ELR (cell line): ENCODE data around the gene ERMAP.
A peak's percentile ranks its signal among the peaks of the same experiment; 100 is the strongest.
"Not testable (repeated sequence)": the region's sequence is repeated elsewhere in the genome, so short reads cannot be mapped to it uniquely, and the experiment has no call there.

Source experiments
- DNase-seq: peaks from one replicate; pipeline ENCODE4 v3.0.0-alpha.2; 2015; ENCODE audit warnings: low read depth

ERMAP gene

DNA sequence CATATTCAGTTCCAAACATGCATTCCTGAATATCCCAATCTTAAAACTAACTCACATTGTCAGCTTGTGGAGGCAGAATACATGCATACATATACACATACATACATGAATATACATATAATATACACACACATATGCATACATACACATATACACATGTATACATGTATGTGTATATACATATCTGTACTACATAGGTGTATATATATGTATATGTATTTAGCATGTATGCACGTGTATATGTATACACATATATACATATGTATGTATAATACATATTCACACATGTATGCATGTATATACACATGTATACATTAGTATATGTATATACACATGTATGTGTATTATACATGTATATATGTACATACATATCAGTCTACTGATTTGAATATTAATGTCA, 28.3 kb downstream of the ERMAP start:
- no peak for DNase-seq

DNA sequence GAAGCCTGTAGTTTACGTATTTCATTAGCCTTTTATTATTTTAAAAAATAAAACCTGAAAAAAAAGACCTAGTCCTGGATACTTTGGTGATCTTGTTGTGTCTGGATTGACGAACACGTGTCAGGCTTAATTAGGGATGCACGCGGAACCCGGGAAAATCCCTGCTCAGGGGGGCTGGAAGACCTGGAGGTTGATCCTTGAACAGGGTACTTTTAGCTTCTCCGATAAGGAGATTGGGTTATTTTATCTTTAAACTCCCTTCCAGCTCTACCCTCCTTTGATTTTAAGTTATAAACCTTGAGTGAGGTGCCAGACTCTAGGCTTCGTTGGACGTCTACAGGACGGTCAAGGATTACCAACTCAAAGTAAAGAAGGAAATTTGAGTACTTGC, 28.9 kb downstream of the ERMAP start:
- DNase-seq: no peak

GRCh38 chr1:42846257-42847110, 29.6 kb downstream of the ERMAP start, which contains the start of gene ZNF691:
TSS of gene ZNF691 (plus strand) at chr1:42846613. CDS start at chr1:42849659, 3,046 bp downstream.
- peak; percentile 98 for DNase-seq

DNA sequence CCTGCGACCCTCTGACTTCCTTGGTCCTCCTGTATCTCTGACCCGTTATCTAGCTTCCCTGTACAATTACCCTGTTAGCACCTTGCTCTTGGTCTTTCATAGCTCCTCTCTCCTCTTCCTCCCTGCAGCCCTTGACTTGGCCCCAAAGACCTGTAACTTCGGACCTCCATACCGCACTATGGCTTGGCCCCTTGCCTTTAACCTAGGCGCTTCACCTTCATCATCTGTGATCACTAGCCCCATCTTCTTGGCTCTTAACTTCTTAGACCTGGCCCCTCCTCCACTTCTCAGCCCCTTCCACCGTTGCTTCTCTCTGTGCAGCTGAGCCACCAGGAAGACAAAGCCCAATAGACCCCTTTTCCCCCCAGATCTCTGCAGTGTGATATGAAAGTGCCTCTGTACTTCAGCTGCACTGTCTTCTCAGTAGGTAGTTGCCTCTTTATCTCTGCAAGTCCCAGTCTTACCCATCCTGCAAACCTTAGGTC, 30.2 kb downstream of the ERMAP start:
- DNase-seq: peak; percentile 2

GRCh38 chr1:42847721-42848460, 31.0 kb downstream of the ERMAP start:
- no peak for DNase-seq

DNA sequence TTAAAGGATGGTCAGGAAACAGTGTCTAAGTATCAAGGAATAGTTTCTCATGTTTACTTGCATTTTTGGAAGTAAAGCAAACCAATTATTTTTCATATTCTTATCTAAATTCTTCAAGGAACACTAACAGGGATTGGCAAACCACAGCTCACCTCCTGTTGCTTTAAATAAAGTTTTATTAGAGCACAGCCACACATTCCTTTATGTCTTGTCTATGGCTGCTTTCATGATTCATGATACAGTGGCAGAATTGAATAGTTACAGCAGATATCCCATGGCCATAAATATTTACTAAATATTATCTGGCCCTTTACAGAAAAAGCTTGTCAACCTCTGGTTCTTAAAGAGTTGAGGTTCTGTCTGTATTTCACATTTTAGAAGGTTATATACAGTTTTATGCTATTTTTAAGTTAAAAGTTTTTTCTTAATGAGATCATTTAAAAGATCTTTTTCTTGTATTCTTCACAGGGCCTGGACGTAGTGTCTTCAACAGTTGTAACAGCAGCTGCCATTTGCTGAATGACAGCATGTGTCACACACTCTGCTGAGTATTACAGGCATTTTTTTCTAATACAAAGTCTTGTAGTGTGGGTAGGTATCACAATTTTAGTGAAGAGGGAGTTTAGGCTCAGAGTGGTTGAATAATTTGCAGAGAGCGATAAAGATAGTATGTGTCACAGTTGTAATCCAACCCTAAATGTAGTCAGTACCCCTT, 32.1 kb downstream of the ERMAP start:
- DNase-seq: peak; percentile 38

- no peak for DNase-seq
Measured at GRCh38 chr1:42849944-42850343, 33.0 kb downstream of the ERMAP start.

- no peak for DNase-seq
Measured at GRCh38 chr1:42851420-42851819, 34.5 kb downstream of the ERMAP start.

DNA sequence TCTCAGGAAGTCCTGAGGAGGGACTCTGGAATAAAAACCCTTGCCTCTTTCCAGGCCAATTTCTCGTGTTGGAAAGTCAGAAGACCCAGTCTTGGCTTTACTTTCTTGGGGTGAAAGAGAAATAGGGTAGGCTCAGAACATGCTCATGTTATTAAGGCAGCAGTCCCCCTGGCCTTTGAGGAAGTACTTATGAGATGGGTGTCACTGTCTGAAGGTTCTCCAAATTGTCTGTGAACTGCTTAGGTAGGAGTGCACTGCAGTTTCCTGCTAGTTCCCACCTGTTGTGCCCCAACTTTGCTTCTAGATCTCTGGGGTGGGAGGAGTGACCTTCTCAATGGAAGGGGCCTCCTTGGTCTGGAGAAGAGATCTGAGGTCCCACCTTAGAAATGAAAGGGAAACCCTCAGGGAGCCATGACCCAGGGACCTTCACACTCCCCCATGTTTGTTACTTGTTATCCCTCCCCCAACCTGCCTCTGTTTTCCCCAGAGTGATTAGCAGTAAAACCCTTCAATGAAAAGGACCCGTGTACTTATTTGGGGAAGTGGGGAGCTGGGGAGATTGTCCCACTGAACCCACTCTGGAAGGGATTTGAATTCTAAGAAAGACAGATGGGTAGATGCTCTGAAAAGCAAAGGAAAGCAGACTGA, 35.2 kb downstream of the ERMAP start:
- no peak for DNase-seq

- no peak for DNase-seq
Measured at GRCh38 chr1:42852608-42852980, 35.7 kb downstream of the ERMAP start.

DNA sequence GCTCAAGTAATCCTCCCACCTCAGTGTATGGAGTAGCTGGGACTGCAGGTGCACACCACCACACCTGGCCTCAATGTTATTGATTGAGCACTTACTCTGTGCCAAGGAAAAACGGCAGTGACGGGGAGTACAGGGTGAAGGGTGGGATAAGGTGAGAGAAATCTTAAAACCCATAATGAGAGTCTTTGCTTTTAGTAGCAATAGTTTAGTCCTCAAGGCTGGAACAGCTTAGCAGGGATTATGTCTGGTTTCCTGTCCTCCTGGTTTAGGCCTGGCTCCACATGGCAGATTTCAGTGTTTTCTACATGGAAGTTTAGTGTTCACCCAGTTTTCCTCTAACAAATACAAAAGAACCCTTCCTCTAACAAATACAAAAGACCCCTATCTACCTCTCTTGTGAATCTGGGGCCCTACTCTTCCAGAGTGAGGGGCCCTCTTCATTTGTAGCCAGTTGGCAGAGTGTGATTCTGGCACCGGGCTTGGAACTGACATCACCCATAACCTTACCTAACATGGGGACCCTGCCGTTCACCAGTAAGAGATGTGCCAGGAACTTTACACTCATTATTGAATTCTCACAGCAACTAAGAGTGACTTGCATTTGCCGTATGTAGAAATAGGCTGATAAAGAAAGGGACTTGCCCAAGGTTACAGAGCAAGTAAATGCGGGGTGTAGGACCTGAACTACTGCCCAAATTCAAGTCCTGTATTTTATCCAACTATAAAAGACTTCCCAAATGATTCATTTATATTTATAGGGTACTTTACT, 36.4 kb downstream of the ERMAP start:
- no peak for DNase-seq

- not testable (repeated sequence) for DNase-seq
Measured at GRCh38 chr1:42856554-42856953, 39.6 kb downstream of the ERMAP start.

GRCh38 chr1:42859366-42859765, 42.4 kb downstream of the ERMAP start:
- not testable (repeated sequence) for DNase-seq

DNA sequence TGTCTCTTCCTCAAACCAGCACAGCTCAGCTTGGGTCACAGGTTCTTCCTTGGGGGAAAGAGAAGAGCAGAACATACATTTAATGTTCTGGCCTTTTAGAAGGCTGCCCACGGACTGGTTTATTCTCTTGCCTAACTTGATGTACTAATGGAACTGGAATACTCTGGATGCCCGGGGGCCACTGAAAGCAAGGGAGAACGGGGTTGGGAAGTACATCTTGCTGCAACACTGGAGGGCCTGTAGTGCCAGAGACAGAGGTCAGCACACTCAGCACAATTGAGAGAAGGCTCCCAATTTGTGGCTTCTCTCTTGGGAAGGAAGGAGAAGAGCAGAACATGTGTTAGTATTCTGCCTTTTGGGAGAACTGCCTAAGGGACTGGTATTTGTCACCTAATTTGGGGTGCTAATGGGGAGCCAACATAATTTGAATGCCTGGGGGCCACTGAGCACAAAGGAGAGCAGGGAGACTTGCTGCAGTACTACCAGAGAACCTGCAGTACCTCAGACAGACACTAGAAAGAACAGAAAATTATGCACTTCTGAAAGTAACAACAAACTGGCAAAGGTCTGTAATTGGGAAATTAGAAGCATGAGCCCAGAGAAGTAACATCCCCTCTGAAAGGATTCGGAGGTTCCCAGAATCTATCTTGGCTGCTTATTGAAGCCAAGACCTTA, 43.6 kb downstream of the ERMAP start:
- peak; percentile 21 for DNase-seq

DNA sequence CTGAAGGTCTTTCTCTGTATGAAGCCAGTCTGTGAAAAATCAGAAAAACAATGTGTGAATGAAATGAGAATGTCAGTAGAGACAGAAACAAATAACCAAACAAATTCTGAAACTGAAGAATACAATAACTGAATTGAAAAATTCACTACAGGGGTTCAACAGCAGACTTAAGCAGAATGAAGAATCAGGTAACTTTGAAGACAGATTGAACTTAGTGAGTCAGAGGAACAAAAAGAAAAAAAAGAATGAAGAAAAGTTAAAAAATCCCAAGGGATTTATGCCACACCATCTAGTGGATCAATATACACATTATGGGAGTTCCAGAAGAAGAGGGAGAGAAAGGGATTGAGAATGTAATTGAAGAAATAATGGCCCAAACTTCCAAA, 44.1 kb downstream of the ERMAP start:
- no peak for DNase-seq

GRCh38 chr1:42866549-42866948, 49.6 kb downstream of the ERMAP start:
- DNase-seq: no peak

- DNase-seq: peak; percentile 63
Measured at GRCh38 chr1:42868466-42868865, 51.5 kb downstream of the ERMAP start.

DNA sequence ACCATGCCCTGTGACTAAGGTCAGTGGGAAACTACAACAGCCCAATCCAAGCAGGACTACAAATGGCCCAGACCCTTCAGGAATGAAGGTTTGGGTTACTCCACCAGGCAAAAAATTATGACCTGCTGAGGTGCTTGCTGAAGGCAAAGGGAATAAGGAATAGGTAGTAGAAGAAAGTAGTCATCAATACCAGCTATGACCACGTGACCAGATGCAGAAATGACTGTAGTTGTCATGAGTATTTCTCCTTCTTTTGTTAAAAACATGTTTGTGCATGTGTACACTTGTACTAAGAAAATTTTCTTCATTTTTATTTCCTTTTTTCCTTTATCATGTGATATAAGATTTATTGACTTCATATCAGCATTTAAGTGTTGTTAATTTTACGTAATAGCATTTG, 52.3 kb downstream of the ERMAP start:
- DNase-seq: not testable (repeated sequence)

GRCh38 chr1:42869751-42870150, 52.8 kb downstream of the ERMAP start:
- DNase-seq: not testable (repeated sequence)

- not testable (repeated sequence) for DNase-seq
Measured at GRCh38 chr1:42873108-42873507, 56.2 kb downstream of the ERMAP start.

- no peak for DNase-seq
Measured at GRCh38 chr1:42873670-42874069, 56.7 kb downstream of the ERMAP start.
